B cell (primary cell): ENCODE results near the gene SLC8A3. TPM values are rescaled to one million over a fixed set of nuclear protein-coding genes. Genes with fewer than 3 reads are reported as not detected.

Source experiments
- ATAC-seq: fragments of 200-7000 bp; cut with Tn5 transposase; one replicate; pipeline ENCODE4 v1.10.0; 2021; ENCODE audit warnings: low read depth, mild to moderate bottlenecking, moderate number of reproducible peaks, moderate library complexity
- CTCF ChIA-PET: fragments of 350-600 bp; sonication (Branson Sonifier 250); formaldehyde crosslinking; loops from one replicate; lab custom pipeline; 2021; ENCODE audit warnings: antibody characterized with exemption, inconsistent platforms; lab: Charles Lee
- POLR2A ChIA-PET: fragments of 350-600 bp; sonication (Branson Sonifier 250); formaldehyde crosslinking; loops from one replicate; lab custom pipeline; 2021; ENCODE audit warnings: antibody characterized with exemption; lab: Charles Lee
- DNase-seq: peaks from one replicate; pipeline ENCODE4 v3.0.0; 2013
- H2AFZ ChIP-seq: 2 replicates; pipeline ENCODE4 v1.6.1; 2012; ENCODE audit warnings: mild to moderate bottlenecking, low read depth, low read length; ENCODE audit not compliant: insufficient read depth, poor library complexity, severe bottlenecking
- H3K27ac ChIP-seq, 2 donors: 1 replicate in 1 of 2; 2 replicates in 1 of 2; pipeline ENCODE4 v1.5.1; 2012 to 2013; ENCODE audit warnings: low read length in 2 of 2, mild to moderate bottlenecking in 2 of 2, moderate library complexity in 1 of 2
- H3K27me3 ChIP-seq, 4 experiments: fragments of 200-600 bp in 1 of 4; sonication (generic) in 1 of 4; replicated peaks in 1 of 4; 1 replicate in 2 of 4; 2 replicates in 2 of 4; pipeline versions ENCODE4 v1.6.1 to v1.7.0; 2013 to 2016; ENCODE audit warnings: low read length in 3 of 4, mild to moderate bottlenecking in 2 of 4, mixed read lengths in 1 of 4, moderate library complexity in 1 of 4; ENCODE audit not compliant: insufficient read depth in 4 of 4, control insufficient read depth in 3 of 4; ENCODE audit errors: control extremely low read depth in 1 of 4
- H3K36me3 ChIP-seq, 2 experiments: replicated peaks in 1 of 2; 1 replicate in 1 of 2; 2 replicates in 1 of 2; pipeline versions ENCODE4 v1.6.1 to v1.7.1; 2013; ENCODE audit warnings: low read length in 1 of 2; ENCODE audit not compliant: insufficient read depth in 2 of 2, control insufficient read depth in 1 of 2; ENCODE audit errors: control extremely low read depth in 1 of 2, extremely low read depth in 1 of 2
- H3K4me1 ChIP-seq, 2 donors: fragments of 200-600 bp in 1 of 2; sonication (generic) in 1 of 2; 1 replicate in 1 of 2; 2 replicates in 1 of 2; pipeline versions ENCODE4 v1.5.1 to v1.6.1; 2013 to 2017; ENCODE audit warnings: low read length in 2 of 2; ENCODE audit not compliant: control insufficient read depth in 2 of 2, insufficient read depth in 2 of 2
- H3K4me2 ChIP-seq: replicated peaks from 2 replicates; pipeline ENCODE3; 2012; ENCODE audit warnings: mild to moderate bottlenecking, low read depth, low read length; ENCODE audit not compliant: poor library complexity, severe bottlenecking
- H3K4me3 ChIP-seq, 5 experiments: fragments of 200-600 bp in 1 of 5; sonication (generic) in 1 of 5; 1 replicate in 3 of 5; 2 replicates in 2 of 5; pipeline versions ENCODE4 v1.5.1 to v1.7.0; 2011 to 2016; ENCODE audit warnings: low read length in 4 of 5, mild to moderate bottlenecking in 4 of 5, low read depth in 2 of 5, control low read depth in 1 of 5, moderate library complexity in 1 of 5; ENCODE audit not compliant: insufficient read depth in 1 of 5; ENCODE audit errors: control extremely low read depth in 1 of 5, extremely low read depth in 1 of 5
- H3K79me2 ChIP-seq: fragments of 200-600 bp; sonication (generic); one replicate; pipeline ENCODE4 v1.6.0; 2016; ENCODE audit warnings: low read length; ENCODE audit not compliant: control insufficient read depth, insufficient read depth
- H3K9ac ChIP-seq: fragments of 200-600 bp; sonication (generic); 2 replicates; pipeline ENCODE4 v1.6.1; 2017; ENCODE audit warnings: mild to moderate bottlenecking, low read length, moderate library complexity
- H3K9me3 ChIP-seq, 3 donors: one replicate each; pipeline versions ENCODE4 v1.6.1 to v1.7.1; 2013; ENCODE audit warnings: low read length in 2 of 3; ENCODE audit not compliant: control insufficient read depth in 2 of 3, insufficient read depth in 1 of 3; ENCODE audit errors: control extremely low read depth in 1 of 3
- H4K20me1 ChIP-seq: 2 replicates; pipeline ENCODE4 v1.6.0; 2012; ENCODE audit warnings: mild to moderate bottlenecking, low read length; ENCODE audit not compliant: insufficient read depth, control insufficient read depth, poor library complexity, severe bottlenecking
- H3K27ac Mint-ChIP-seq: one replicate; pipeline ENCODE4 v1.8.0; 2021; ENCODE audit warnings: mixed read lengths
- H3K27me3 Mint-ChIP-seq: one replicate; pipeline ENCODE4 v1.8.0; 2021; ENCODE audit warnings: mixed read lengths
- H3K4me1 Mint-ChIP-seq: one replicate; pipeline ENCODE4 v1.8.0; 2021; ENCODE audit warnings: mixed read lengths
- H3K4me3 Mint-ChIP-seq: one replicate; pipeline ENCODE4 v1.8.0; 2021; ENCODE audit warnings: mixed read lengths
- H3K9me3 Mint-ChIP-seq: one replicate; pipeline ENCODE4 v1.8.0; 2022; ENCODE audit warnings: mixed read lengths; ENCODE audit not compliant: insufficient read depth
- CTCF ChIP-seq: fragments of 200-600 bp; IDR thresholded peaks from one replicate; pipeline ENCODE4 v1.8.0; 2022; ENCODE audit warnings: antibody characterized with exemption, mild to moderate bottlenecking
- EZH2 ChIP-seq: IDR thresholded peaks from 2 replicates; pipeline ENCODE4 v1.6.1; 2012; ENCODE audit warnings: borderline replicate concordance, low read depth, mild to moderate bottlenecking, moderate library complexity, low read length; ENCODE audit not compliant: insufficient read depth, poor library complexity, severe bottlenecking
- WGBS: methylation state at CpG from one replicate; pipeline ENCODE4 v1.1.5; 2013; ENCODE audit warnings: missing lambda C conversion rate; ENCODE audit not compliant: insufficient coverage; 5-methylcytosine and 5-hydroxymethylcytosine counted together
- intact Hi-C: fragments of 100-400 bp; cut with micrococcal nuclease; formaldehyde crosslinking; loops from one replicate; pipeline ENCODE4 v1.10.0; 2022
- polyA plus RNA-seq: library from polyadenylated mRNA; depleted of rRNA; stranded (reverse); fragments of >200 nt; gene quantifications from 2 replicates; pipeline ENCODE4 v1.2.3, GENCODE V29; 2012
- total RNA-seq, 2 donors: library from RNA; stranded (reverse); fragments of 120-200 nt in 1 of 2; gene quantifications; 1 replicate in 1 of 2; 2 replicates in 1 of 2; pipeline versions ENCODE4 v1.2.3 to v1.2.4, GENCODE V29; 2013 to 2022

SLC8A3 gene
- total and polyA plus RNA-seq, 2 donors (not counting 1 experiment from before 2014, with no cell fraction given): 0.07 to 0.09 TPM

GRCh38 chr14:70181276-70181675 lies 7.5 kb downstream of the SLC8A3 start:
- Histone ChIP-seq H3K27ac (no peak overlapping the region), H2AFZ (no peak overlapping the region), H3K4me3 (no peak overlapping the region), H4K20me1 (no peaks in the 10 kb centered on the region), H3K79me2 (no peaks in the 10 kb centered on the region), H3K9ac (no peak overlapping the region), H3K36me3 (no peaks in the 10 kb centered on the region), H3K9me3 (no peaks in the 10 kb centered on the region), H3K4me1 (peaks cover 0 to 7% of the 10 kb centered on the region in 2 donors), H3K4me2 (no peak overlapping the region), H3K27me3 (peaks cover 0 to 3% (median 1%) of the 10 kb centered on the region in 4 experiments)
- WGBS: no CpG with 5 or more reads among the region's 1 CpG
- H3K4me3 Mint-ChIP-seq: no peak overlapping the region
- peaks cover 7% of the 10 kb centered on the region for H3K27me3 Mint-ChIP-seq
- no peak for TF ChIP-seq CTCF
- no peak for TF ChIP-seq EZH2
- H3K9me3 Mint-ChIP-seq: no peaks in the 10 kb centered on the region
- intact Hi-C loops: no loop called here
- DNase-seq: no peak
- ChIA-PET POLR2A (no interaction called here), CTCF (no interaction called here)
- ATAC-seq: no peak
- H3K4me1 Mint-ChIP-seq: no peaks in the 10 kb centered on the region
- H3K27ac Mint-ChIP-seq: no peak overlapping the region

- intact Hi-C loops: no loop called here
- H3K4me1 Mint-ChIP-seq: no peaks in the 10 kb centered on the region
Observed at GRCh38 chr14:70180718-70181117, 8.0 kb downstream of the SLC8A3 start.

More at GRCh38 chr14:70180718-70181117, 8.0 kb downstream of the SLC8A3 start:
- peaks cover 0 to 7% of the 10 kb centered on the region in 2 donors for H3K4me1 ChIP-seq
- no peak overlapping the region for H3K27ac ChIP-seq
- H2AFZ ChIP-seq: no peak overlapping the region
- no peak for DNase-seq
- H3K4me2 ChIP-seq: no peak overlapping the region
- 100% methylated on average over 1 of the region's 1 CpG for WGBS
- H3K4me3 ChIP-seq: no peak overlapping the region
- no peak for TF ChIP-seq CTCF
- no peak for TF ChIP-seq EZH2
- peaks cover 0 to 3% (median 1%) of the 10 kb centered on the region in 4 experiments for H3K27me3 ChIP-seq
- ATAC-seq: no peak
- no peaks in the 10 kb centered on the region for H3K79me2 ChIP-seq
- Mint-ChIP-seq H3K27me3 (peaks cover 7% of the 10 kb centered on the region), H3K9me3 (no peaks in the 10 kb centered on the region), H3K4me3 (no peak overlapping the region), H3K27ac (no peak overlapping the region)
- H3K9ac ChIP-seq: no peak overlapping the region
- no peaks in the 10 kb centered on the region for H3K36me3 ChIP-seq
- CTCF ChIA-PET: no interaction called here
- no peaks in the 10 kb centered on the region for H4K20me1 ChIP-seq
- POLR2A ChIA-PET: no interaction called here
- H3K9me3 ChIP-seq: no peaks in the 10 kb centered on the region
